Esophagus squamous epithelium (tissue), 5 donors: ENCODE data around the gene TCTN2. TPM values are rescaled to one million over a fixed set of nuclear protein-coding genes. Genes with fewer than 3 reads are reported as not detected.
A peak's percentile ranks its signal among the peaks of the same experiment; 100 is the strongest.

ENCODE experiments used
- DNase-seq: peaks from one replicate; lab custom pipeline; 2025; lab: John Stamatoyannopoulos, UW
- H3K27ac ChIP-seq, 4 donors: fragments of 200-600 bp; sonication (generic); one replicate each; pipeline ENCODE4 v1.5.1; 2016 to 2019; ENCODE audit warnings: mild to moderate bottlenecking in 1 of 4
- H3K27me3 ChIP-seq, 4 donors: fragments of 200-600 bp; sonication (generic); 1 replicate in 3 of 4; 2 replicates in 1 of 4; pipeline versions ENCODE4 v1.5.1 to v1.6.0; 2017 to 2021; ENCODE audit warnings: antibody characterized with exemption in 1 of 4
- H3K36me3 ChIP-seq, 3 donors: fragments of 200-600 bp; sonication (generic); one replicate each; pipeline ENCODE4 v1.5.1; 2016 to 2019
- H3K4me1 ChIP-seq, 3 donors: fragments of 200-600 bp; sonication (generic); one replicate each; pipeline ENCODE4 v1.5.1; 2017 to 2019
- H3K4me3 ChIP-seq, 4 donors: fragments of 200-600 bp; sonication (generic); 1 replicate in 3 of 4; 2 replicates in 1 of 4; pipeline ENCODE4 v1.5.1; 2016 to 2019; ENCODE audit warnings: mild to moderate bottlenecking in 2 of 4, moderate library complexity in 1 of 4
- H3K9me3 ChIP-seq, 3 donors: fragments of 200-600 bp; sonication (generic); one replicate each; pipeline ENCODE4 v1.5.1; 2016 to 2019
- POLR2A ChIP-seq, 4 donors: fragments of 450-650 bp; IDR thresholded peaks; one replicate each; pipeline ENCODE4 v1.6.1; 2017; ENCODE audit warnings: antibody characterized with exemption in 4 of 4, mild to moderate bottlenecking in 4 of 4, moderate library complexity in 3 of 4
- WGBS, 2 donors: methylation state at CpG; one replicate each; pipeline ENCODE4 v1.1.5; 2018; 5-methylcytosine and 5-hydroxymethylcytosine counted together
- intact Hi-C: fragments of 100-400 bp; cut with DNase I; formaldehyde crosslinking; loops from one replicate; pipeline ENCODE4 v1.15.0; 2022
- total RNA-seq, 4 donors: library from RNA; depleted of rRNA; stranded (reverse); fragments of >200 nt; gene quantifications; one replicate each; pipeline ENCODE4 v1.1.0, GENCODE V29; 2016
- TF ChIP-seq, protein P1 (sequence below), 6 experiments: fragments of 450-650 bp in 4 of 6; fragments of 200-600 bp in 2 of 6; sonication (generic) in 2 of 6; IDR thresholded peaks; one replicate each; pipeline ENCODE4 v1.5.1; 2016 to 2019; ENCODE audit warnings: antibody characterized with exemption in 6 of 6, mild to moderate bottlenecking in 4 of 6, moderate library complexity in 4 of 6
- donor health status: DM: yes; HTN: yes; CAD: no.

Gene TCTN2
- total RNA-seq = 1 to 10 TPM; 3.0 to 5.9 (median 3.2) TPM

GRCh38 chr12:123670882-123671728 is at the start of gene TCTN2:
TCTN2 (plus strand) TSS chr12:123671113; CDS start chr12:123671241, 128 bp downstream.
- intact Hi-C loops = no loop called here
- H3K27ac ChIP-seq = peak within 1 kb of the TSS in 2 of 4 donors; percentile 57 to 73
- peaks cover 9 to 27% (median 16%) of the 10 kb centered on the region in 3 donors for H3K4me1 ChIP-seq
- H3K36me3 ChIP-seq = peaks cover 0 to 27% (median 0%) of the 10 kb centered on the region in 3 donors
- DNase-seq = peak; percentile 76
- no peaks in the 10 kb centered on the region for H3K9me3 ChIP-seq
- no peaks in the 10 kb centered on the region for H3K27me3 ChIP-seq
- H3K4me3 ChIP-seq = peak within 1 kb of the TSS; percentile 72 to 92 (median 88)
- no peak for TF ChIP-seq POLR2A (IDR thresholded peaks at IDR 0.05)
- TF ChIP-seq, protein P1, sequence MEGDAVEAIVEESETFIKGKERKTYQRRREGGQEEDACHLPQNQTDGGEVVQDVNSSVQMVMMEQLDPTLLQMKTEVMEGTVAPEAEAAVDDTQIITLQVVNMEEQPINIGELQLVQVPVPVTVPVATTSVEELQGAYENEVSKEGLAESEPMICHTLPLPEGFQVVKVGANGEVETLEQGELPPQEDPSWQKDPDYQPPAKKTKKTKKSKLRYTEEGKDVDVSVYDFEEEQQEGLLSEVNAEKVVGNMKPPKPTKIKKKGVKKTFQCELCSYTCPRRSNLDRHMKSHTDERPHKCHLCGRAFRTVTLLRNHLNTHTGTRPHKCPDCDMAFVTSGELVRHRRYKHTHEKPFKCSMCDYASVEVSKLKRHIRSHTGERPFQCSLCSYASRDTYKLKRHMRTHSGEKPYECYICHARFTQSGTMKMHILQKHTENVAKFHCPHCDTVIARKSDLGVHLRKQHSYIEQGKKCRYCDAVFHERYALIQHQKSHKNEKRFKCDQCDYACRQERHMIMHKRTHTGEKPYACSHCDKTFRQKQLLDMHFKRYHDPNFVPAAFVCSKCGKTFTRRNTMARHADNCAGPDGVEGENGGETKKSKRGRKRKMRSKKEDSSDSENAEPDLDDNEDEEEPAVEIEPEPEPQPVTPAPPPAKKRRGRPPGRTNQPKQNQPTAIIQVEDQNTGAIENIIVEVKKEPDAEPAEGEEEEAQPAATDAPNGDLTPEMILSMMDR (IDR thresholded peaks at IDR 0.05) = no peak
- WGBS, 2 donors = 4 to 8% methylated on average over 9 to 26 of the region's 53 CpGs

DNA sequence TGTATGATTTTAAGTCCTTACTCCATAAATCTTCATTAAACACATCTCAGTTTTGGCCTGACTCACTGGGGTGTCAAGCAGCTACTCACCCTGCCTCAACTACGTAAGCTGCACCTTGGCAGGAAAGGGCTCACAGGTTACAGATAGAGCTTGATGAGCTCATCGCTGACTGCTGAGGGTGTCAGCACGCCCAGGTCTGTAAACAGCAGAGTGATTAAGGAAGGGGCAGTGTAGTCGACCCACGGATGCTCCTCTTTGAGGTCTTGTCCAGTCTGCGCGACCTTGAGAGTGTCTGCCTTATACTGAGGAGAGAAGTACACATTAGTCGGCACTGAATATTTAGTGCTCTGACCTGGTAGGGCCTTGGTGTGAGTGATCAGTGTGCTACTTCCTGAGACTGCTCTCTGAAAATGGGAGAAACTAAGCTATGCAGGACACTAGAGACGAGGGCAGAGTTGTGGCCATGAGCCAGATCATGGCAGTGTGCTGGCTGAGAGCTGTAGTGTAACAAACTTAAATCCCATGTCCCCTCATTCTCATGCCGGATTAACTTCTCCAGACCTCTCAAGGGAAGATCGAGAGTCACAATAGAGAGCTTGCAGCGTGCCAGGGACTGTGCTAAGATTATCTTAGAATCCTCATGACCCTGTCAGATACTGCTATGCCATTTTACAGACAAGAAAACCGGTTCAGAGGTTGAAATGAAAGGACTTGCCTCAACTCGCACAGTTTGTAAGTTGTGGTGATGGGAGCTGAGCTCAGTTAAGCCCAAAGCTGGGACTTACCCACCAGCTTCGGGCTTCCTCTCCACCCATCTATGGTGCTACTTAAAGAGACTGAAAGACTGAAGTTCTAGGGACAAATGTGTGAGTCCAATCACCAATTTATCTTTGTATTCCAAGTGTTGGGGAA is 49.0 kb upstream of the TCTN2 start:
- no peaks in the 10 kb centered on the region for H3K9me3 ChIP-seq
- H3K4me3 ChIP-seq = no peak overlapping the region
- peaks cover 0 to 24% (median 0%) of the 10 kb centered on the region in 3 donors for H3K4me1 ChIP-seq
- intact Hi-C loops = no loop called here
- H3K27me3 ChIP-seq = no peaks in the 10 kb centered on the region
- H3K27ac ChIP-seq = peak overlapping the region; percentile 73 to 84 (median 77)
- H3K36me3 ChIP-seq = peaks cover 13 to 99% (median 67%) of the 10 kb centered on the region in 3 donors
- no peak for DNase-seq
- WGBS, 2 donors = 35 to 55% methylated on average over 10 to 11 of the region's 15 CpGs
- TF ChIP-seq POLR2A (IDR thresholded peaks at IDR 0.05) = no peak
- TF ChIP-seq, protein P1 (IDR thresholded peaks at IDR 0.05) = no peak

DNA sequence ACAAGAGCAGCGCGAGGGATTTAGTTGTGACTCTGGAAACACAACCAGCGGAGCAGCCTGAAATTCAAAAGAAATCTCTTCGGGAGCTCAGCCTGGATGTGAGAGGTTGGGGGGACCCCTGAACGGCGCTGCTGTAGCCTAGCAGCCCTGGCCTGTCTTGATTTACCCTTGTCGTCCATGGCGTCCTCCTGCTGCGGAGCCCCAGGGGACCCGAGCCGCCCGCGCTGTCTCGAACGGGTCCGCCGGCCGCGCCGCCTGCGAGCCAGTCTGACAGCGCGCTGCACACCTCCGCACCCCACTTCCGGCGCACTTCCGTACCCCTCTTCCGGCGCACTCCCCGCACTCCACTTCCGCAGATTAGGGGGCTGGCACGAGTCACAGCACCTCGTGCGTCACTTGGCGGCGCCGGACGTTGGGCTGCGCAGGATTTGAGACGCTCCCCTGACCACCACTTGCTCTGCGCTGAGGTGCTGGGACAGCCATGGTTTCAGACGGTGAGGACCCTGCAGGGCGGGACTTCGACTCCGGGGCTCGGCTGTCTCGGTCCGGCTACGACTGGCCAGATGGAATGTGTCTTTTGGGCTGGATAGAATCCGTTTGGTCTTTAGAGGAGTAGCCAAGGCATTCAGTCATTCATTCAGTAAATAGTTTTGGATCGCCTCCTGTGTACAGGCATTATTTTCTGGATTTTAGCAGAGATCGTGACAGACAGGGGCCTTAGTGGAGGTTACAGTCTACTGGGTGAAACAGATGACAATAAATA is 37.4 kb upstream of the TCTN2 start, which contains the start of the genes EIF2B1 and GTF2H3:
TSS of gene EIF2B1 (minus strand) at position 308 of the 763 bp plus-strand sequence. CDS start at position 179, 129 bp downstream.
TSS of gene GTF2H3 (plus strand) at position 451 of the 763 bp plus-strand sequence. CDS start at position 482, 31 bp downstream.
- peak in 2 of 4 donors; percentile 45 to 70 for TF ChIP-seq POLR2A (IDR thresholded peaks at IDR 0.05)
- TF ChIP-seq, protein P1 (IDR thresholded peaks at IDR 0.05) = peak in 1 of 6 experiments; percentile 39
- Histone ChIP-seq H3K4me3 (peak within 1 kb of the TSS; percentile 47 to 93 (median 78)), H3K27ac (peak within 1 kb of the TSS; percentile 84 to 92 (median 87)), H3K36me3 (peaks cover 10 to 47% (median 25%) of the 10 kb centered on the region in 3 donors), H3K27me3 (no peaks in the 10 kb centered on the region), H3K4me1 (peaks cover 8 to 33% (median 9%) of the 10 kb centered on the region in 3 donors), H3K9me3 (no peaks in the 10 kb centered on the region)
- DNase-seq = peak; percentile 81
- intact Hi-C loops = no loop called here
- 0 to 1% methylated on average over 9 to 13 of the region's 52 CpGs for WGBS, 2 donors

DNA sequence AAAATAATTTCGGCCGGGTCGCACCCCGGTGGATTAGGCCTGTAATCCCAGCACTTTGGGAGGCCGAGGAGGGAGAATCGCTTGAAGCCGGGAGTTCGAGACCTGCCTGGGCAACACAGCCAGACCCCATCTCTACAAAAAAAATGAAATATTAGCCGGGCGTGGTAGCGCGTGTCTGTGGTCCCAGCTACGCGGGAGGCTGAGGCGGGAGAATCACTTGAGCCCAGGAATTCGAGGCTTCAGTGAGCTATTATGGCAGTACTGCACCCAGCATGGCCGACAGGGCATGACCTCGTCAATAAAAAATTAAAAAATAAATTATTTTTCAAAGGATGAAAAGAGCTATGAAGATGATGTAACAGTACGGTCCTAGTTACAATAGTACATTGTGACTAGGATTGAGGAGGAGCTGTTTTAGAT is 36.8 kb upstream of the TCTN2 start:
- 5 to 13% methylated on average over 12 to 18 of the region's 19 CpGs for WGBS, 2 donors
- no peak for DNase-seq
- TF ChIP-seq, protein P1 (IDR thresholded peaks at IDR 0.05) = no peak
- no peak for TF ChIP-seq POLR2A (IDR thresholded peaks at IDR 0.05)

More for the DNA sequence above, 36.8 kb upstream of the TCTN2 start:
- Histone ChIP-seq H3K9me3 (no peaks in the 10 kb centered on the region), H3K36me3 (peaks cover 10 to 41% (median 23%) of the 10 kb centered on the region in 3 donors), H3K27me3 (no peaks in the 10 kb centered on the region), H3K4me1 (peaks cover 8 to 33% (median 9%) of the 10 kb centered on the region in 3 donors), H3K4me3 (peak overlapping the region; percentile 47 to 93 (median 78)), H3K27ac (peak overlapping the region; percentile 84 to 92 (median 87))
- intact Hi-C loops = no loop called here
